ENCODE measurements around the gene ADCYAP1.

ADCYAP1 gene

DNA sequence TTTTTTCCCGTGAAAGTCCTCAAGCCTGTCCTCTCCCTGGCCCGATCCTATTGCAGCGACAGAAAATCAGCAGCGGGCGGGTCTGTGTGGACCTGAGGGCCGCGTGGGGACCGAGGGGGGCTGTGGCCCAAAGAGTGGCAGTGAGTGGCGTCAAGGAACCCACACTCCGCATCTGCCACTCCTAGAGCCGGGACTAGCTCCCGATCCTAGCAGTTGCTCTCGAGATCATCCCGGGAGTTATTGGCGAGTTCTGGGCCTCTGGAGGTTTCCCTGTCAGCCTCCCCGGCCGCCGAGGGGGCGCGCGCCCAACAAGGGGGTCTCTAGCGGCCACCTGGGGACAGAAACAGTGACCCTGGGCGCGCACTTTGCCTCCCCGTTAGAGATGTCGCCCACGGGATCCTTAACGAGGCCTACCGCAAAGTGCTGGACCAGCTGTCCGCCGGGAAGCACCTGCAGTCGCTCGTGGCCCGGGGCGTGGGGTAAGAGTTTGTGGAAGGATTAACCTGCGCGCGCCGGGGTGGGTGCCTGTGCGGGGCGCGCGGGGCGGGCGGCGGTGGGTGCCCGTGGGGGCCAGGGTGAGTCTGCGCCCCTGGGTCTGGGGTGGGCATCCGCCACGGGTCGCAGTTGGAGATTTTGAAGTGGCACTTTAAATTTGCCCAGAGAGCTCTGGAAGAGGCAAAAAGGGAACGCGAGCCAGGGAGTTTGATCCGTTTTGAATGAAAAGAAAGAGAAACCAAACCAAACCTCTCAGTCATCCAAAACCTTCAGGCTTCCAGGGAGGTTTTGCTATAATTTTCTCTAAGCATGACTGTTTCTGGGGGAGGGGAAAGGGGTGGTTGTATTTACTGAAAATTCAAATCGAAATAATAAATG is 3.5 kb downstream of the ADCYAP1 start:
- TF ChIP-seq FOXP2 (optimal IDR thresholded peaks at IDR 0.05; ENCODE audit: borderline replicate concordance, extremely low read depth, extremely low read length, insufficient read depth), result no peak
- no peak for TF ChIP-seq TAF1 (IDR thresholded peaks at IDR 0.05; ENCODE audit: borderline replicate concordance, insufficient read depth, low read length)
- TF ChIP-seq POLR2AphosphoS5 (IDR thresholded peaks at IDR 0.05; ENCODE audit: low read depth, low read length), result no peak
- TF ChIP-seq REST (IDR thresholded peaks at IDR 0.05; ENCODE audit: insufficient read depth in 1 of 2, low read depth in 2 of 2, low read length in 2 of 2), result no peak
- TF ChIP-seq SIN3A (IDR thresholded peaks at IDR 0.05; ENCODE audit: borderline replicate concordance, insufficient read depth, low read length), result no peak

DNA sequence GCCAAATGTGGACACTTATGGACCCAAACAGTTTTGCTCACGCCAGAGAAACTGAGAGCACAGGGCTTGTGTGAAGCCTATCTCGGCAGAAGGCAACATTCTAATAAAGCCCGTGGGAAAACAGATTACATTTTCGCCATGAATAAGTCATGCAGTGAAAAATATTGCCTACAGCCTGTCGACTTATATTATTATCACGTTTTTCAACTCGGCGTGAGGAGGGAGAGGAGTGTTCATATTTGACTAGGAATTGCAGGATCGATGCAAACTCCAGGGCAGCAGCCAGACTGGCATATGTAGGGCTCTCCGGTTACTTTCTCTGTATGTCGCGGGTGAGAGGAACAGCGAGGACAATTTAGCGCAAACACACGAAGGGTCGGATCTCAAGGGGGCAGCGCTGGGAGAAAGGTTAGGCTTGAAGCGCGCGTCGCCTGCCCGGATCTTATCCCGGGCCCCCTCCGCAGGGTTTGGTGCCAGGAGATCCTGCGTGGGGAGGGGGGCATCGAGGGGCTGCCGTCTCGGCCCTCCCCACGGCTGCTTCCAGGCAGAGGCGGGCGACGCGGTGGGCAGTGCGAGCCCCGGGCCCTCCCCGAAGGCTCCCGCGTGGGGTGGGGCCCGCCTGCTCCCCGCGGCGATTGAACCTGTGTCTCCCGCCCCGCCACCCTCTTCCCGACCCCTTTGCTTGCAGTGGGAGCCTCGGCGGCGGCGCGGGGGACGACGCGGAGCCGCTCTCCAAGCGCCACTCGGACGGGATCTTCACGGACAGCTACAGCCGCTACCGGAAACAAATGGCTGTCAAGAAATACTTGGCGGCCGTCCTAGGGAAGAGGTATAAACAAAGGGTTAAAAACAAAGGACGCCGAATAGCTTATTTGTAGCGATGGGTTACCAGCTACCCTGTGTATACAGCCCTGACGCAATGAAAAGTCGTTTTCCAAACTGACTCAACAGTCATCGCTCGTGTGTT is 4.4 kb downstream of the ADCYAP1 start:
- TF ChIP-seq FOXP2 (optimal IDR thresholded peaks at IDR 0.05; ENCODE audit: borderline replicate concordance, extremely low read depth, extremely low read length, insufficient read depth), result no peak
- TF ChIP-seq POLR2AphosphoS5 (IDR thresholded peaks at IDR 0.05; ENCODE audit: low read depth, low read length), result no peak
- TF ChIP-seq TAF1 (IDR thresholded peaks at IDR 0.05; ENCODE audit: borderline replicate concordance, insufficient read depth, low read length), result no peak
- TF ChIP-seq REST (IDR thresholded peaks at IDR 0.05; ENCODE audit: insufficient read depth in 1 of 2, low read depth in 2 of 2, low read length in 2 of 2), result no peak
- TF ChIP-seq SIN3A (IDR thresholded peaks at IDR 0.05; ENCODE audit: borderline replicate concordance, insufficient read depth, low read length), result no peak

DNA sequence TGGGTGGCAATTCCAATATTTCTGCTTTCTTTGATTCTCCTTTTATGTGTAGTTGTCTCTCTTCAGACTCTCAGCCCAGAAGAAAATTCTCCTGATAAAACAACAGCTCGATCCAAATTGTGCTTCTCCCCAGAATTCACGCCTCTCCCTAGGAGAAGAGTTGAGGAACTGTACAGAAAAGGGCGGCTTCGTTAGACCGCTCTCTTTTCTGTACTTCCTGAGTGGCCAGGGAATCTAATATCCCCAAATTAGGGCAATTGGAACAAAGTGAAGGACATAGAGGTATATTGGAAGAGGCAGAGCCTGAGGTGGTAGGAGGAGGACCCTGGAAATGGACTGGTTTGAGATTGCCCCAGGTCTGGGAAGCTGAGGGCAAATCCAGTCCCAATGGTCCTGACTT is 5.6 kb downstream of the ADCYAP1 start:
- TF ChIP-seq SIN3A (IDR thresholded peaks at IDR 0.05; ENCODE audit: borderline replicate concordance, insufficient read depth, low read length), result no peak
- TF ChIP-seq TAF1 (IDR thresholded peaks at IDR 0.05; ENCODE audit: borderline replicate concordance, insufficient read depth, low read length), result no peak
- no peak for TF ChIP-seq REST (IDR thresholded peaks at IDR 0.05; ENCODE audit: insufficient read depth in 1 of 2, low read depth in 2 of 2, low read length in 2 of 2)
- no peak for TF ChIP-seq POLR2AphosphoS5 (IDR thresholded peaks at IDR 0.05; ENCODE audit: low read depth, low read length)
- no peak for TF ChIP-seq FOXP2 (optimal IDR thresholded peaks at IDR 0.05; ENCODE audit: borderline replicate concordance, extremely low read depth, extremely low read length, insufficient read depth)

- TF ChIP-seq SIN3A (IDR thresholded peaks at IDR 0.05; ENCODE audit: borderline replicate concordance, insufficient read depth, low read length) (no peak), TAF1 (IDR thresholded peaks at IDR 0.05; ENCODE audit: borderline replicate concordance, insufficient read depth, low read length) (no peak), FOXP2 (optimal IDR thresholded peaks at IDR 0.05; ENCODE audit: borderline replicate concordance, extremely low read depth, extremely low read length, insufficient read depth) (no peak), POLR2AphosphoS5 (IDR thresholded peaks at IDR 0.05; ENCODE audit: low read depth, low read length) (no peak), REST (IDR thresholded peaks at IDR 0.05; ENCODE audit: insufficient read depth in 1 of 2, low read depth in 2 of 2, low read length in 2 of 2) (no peak)
These were observed 6.4 kb downstream of the ADCYAP1 start for GRCh38 chr18:911025-911424.

Data from PFSK-1 (cell line).